ENCODE data around the gene ZBTB8A.
"Not testable (repeated sequence)": the region's sequence is repeated elsewhere in the genome, so short reads cannot be mapped to it uniquely, and the experiment has no call there.

The ZBTB8A gene

DNA sequence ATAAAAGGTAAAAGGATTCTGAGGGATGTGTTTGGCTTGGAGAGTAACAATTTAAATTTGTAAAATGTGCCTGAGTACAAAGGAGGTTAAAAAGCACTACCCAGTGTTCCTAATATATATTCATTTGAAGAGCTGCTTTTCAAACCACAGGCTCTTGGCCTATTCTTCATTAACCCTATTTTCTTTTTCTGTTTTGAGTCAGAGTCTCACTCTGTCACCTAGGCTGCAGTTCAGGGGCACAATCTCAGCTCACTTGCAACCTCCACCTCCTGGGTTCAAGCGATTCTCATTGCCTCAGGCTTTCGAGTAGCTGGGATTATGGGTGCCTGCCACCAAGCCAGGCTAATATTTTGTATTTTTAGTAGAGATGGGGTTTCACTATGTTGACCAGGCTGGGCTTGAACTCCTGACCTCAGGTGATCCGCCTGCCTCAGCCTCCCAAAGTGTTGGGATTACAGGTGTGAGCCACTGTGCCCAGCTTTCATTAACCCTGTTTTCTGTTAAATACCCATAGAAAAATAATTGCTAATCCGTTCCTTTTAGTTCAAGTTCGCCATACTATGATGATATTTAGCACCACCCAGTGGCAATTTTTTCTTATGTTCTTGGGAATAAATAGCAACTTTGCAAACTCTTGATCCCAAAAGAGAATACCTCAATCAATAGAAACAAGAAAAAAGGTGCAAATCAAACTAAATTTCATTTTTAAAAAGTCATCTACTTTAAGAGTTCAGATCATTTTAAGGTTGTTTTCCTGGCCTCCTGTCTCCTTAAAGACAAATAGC lies 80.7 kb downstream of the ZBTB8A start:
- DNase-seq (ENCODE audit: low read depth in 2 of 2): no peak

DNA sequence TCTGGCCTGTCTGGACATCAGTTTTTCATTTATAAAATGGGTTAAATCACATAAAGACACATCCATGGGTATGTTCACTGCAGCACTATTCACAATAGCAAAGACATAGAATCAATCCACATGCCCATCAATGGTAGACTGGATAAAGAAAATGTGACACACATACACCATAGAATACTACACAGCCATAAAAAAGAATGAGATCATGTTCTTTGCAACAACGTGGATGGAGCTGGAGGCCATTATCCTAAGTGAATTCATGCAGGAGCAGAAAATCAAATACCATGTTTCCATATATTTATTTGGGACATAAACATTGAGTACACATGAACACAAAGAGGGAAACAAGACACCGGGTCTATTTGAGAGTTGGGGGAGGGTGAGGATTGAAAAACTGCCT lies 83.0 kb downstream of the ZBTB8A start:
- no peak for DNase-seq (ENCODE audit: low read depth in 2 of 2)

- no peak for DNase-seq (ENCODE audit: low read depth in 2 of 2)
Measured at GRCh38 chr1:32622806-32623681, 83.8 kb downstream of the ZBTB8A start.

DNA sequence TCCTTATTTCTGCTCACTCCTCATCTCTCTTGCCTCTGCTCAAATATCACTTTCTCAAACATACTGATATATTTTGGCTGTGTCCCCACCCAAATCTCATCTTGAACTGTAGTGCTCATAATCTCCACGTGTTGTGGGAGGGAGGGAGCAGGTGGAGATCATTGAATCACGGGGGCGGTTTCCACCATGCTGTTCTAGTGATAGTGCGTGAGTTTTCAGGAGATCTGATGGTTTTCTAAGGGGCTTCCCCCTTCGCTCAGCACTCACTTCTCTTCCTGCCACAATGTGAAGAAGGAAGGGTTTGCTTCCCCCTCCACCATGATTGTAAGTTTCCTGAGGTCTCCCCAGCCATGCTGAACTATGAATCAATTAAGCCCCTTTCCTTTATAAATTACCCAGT lies 84.5 kb downstream of the ZBTB8A start:
- no peak for DNase-seq (ENCODE audit: low read depth in 2 of 2)

- DNase-seq (ENCODE audit: low read depth in 2 of 2): no peak
Measured at GRCh38 chr1:32626176-32626575, 86.9 kb downstream of the ZBTB8A start.

DNA sequence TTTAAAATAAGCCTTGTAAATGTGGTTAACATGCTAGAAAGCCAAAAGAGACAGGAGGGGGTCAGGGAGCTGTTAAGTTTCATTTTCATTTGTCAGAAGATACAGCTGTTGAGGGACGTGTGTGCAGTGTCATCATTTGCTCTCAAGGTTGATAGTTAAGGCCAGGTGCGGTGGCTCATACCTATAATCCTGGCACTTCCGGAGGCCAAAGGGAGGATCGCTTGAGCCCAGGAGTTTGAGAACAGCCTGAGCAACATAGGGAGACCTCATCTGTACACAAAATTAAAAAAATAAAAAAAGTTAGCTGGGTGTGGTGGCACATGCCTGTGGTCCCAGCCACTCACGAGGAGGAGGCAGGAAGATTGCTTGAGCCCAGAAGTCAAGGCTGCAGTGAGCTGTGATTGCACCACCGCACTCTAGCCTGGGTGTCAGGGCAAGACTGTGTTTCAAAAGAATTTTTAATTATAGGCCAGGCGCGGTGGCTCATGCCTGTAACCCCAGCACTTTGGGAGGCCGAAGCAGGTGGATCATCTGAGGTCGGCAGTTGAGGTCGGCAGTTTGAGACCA lies 88.5 kb downstream of the ZBTB8A start:
- DNase-seq (ENCODE audit: low read depth in 2 of 2): no peak

DNA sequence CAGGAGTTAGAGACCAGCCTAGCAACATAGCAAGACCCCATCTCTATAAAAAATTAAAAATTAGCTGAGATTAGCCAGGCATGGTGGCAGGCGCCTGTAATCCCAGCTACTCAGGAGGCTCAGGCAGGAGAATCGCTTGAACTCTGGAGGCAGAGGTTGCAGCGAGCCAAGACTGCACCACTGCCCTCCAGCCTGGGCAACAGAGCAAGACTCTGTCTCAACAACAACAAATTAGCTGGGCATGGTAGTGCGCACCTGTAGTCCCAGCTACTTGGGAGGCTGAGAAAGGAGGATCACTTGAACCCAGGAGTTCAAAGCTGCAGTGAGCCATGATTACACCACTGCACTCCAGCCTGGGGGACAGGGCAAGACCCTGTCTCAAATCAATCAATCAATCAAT lies 90.9 kb downstream of the ZBTB8A start:
- not testable (repeated sequence) for DNase-seq (ENCODE audit: low read depth in 2 of 2)

- DNase-seq (ENCODE audit: low read depth in 2 of 2): no peak
Measured at GRCh38 chr1:32632829-32633228, 93.6 kb downstream of the ZBTB8A start.

DNA sequence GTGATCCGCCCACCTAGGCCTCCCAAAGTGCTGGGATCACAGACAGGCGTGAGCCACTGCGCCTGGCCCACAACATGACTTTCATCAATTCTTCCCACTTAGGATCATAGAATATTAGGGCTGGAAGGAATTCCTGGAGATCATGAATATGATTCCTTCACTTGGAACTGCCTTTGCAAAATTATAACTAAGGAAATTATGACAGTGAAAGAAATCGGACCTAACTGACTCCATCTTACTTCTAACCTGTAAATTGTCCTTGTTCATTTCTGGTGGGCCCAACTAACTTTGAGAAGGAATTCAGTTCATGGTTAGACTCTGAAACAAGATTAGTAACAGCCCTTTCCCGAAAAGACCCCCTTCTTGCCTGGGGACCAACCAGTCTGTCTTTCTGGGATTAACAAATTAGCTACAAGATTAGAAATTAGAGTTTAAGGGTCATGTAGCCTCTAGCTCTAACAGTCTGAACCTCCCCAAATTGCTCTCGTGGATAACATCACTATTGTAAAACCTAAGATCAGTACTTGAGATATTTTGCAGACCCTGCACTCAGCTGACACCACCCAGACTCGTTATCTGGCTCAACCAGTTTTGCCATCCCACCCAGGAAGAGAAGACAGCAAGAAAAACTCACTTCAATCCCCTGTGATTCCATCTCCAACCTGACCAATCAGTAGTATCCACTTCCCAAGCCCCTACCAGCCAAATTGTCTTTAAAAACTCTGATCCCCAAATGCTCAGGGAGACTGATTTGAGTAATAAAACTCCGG lies 96.5 kb downstream of the ZBTB8A start:
- DNase-seq (ENCODE audit: low read depth in 2 of 2): no peak

- DNase-seq (ENCODE audit: low read depth in 2 of 2): no peak
Measured at GRCh38 chr1:32636914-32637645, 97.9 kb downstream of the ZBTB8A start.

DNA sequence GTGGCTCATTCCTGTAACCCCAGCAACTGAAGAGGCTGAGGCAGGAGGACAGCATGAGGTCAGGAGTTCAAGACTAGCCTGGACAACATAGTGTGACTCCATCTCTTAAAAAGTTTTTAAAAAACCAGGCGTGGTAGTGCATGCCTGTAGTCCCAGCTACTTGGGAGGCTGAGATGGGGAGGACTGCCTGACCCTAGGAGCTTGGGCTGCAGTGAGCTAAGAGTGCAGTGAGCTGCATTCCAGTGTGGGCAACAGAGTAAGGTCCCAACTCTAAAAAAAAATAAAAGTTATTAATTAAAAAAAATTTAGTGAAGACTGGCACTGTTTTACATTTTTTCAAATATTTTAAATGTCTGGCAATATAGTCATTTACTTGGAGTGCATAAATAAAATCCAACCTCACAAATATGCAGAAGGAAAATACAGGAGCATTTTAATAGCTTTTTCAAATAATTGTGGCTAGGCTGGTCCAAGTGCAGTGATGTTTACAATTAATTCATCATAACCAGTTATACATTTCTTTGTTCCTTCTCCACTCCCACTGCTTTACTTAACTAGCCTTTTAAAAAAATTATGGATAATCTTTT lies 100.4 kb downstream of the ZBTB8A start:
- no peak for DNase-seq (ENCODE audit: low read depth in 2 of 2)

DNA sequence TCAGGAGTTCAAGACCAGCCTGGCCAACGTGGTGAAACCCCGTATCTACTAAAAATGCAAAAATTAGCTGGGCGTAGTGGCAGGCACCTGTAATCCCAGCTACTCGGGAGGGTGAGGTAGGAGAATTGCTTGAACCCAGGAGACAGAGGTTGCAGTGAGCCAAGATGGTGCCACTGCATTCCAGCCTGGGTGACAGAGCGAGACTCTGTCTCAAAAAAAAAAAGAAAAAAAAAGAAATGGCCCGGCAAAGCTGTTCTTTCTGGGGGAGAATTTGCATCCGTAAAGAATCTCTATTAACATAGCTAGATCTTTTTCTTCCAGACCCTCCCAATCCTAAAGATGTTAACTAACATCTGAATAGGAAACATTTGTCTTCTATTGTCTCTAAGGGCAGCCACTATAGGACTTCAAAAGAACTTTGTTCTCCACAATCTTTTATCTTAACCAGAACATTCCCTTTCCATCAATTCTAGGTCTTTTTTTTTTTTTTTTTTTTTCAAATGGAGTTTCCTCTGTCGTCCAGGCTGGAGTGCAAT lies 103.1 kb downstream of the ZBTB8A start:
- not testable (repeated sequence) for DNase-seq (ENCODE audit: low read depth in 2 of 2)

- no peak for DNase-seq (ENCODE audit: low read depth in 2 of 2)
Measured at GRCh38 chr1:32644426-32644825, 105.2 kb downstream of the ZBTB8A start.

DNA sequence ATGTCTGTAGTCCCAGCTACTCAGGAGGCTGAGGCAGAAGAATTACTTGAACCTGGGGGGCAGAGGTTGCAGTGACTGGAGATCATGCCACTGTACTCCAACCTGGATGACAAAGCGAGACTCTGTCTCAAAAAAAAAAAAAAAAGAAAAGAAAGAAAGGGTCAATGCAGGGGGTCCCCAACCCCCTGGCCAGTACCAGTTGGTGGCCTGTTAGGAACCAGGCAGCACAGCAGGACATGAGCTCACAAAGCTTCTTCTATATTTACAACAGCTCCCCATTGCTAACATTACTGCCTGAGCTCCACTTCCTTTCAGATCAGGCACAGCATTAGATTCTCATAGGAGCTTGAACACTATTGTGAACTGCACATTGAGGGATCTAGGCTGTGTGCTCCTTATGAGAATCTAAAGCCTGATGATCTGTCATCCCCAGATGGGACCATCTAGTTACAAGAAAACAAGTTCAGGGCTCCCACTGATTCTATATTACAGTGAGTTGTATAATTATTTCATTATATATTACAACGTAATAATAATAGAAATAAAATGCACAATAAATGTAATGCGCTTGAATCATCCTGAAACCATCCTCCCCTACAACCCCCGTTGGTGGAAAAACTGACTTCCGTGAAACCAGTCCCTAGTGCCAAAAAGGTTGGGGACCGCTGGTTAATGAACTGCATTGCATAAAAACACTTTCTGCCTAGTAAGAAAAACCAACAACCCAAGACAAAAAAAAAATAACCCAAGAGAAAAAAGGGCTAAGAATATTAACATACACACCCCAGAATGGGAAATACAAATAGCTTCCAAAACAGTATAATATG lies 108.3 kb downstream of the ZBTB8A start:
- no peak for DNase-seq (ENCODE audit: low read depth in 2 of 2)

DNA sequence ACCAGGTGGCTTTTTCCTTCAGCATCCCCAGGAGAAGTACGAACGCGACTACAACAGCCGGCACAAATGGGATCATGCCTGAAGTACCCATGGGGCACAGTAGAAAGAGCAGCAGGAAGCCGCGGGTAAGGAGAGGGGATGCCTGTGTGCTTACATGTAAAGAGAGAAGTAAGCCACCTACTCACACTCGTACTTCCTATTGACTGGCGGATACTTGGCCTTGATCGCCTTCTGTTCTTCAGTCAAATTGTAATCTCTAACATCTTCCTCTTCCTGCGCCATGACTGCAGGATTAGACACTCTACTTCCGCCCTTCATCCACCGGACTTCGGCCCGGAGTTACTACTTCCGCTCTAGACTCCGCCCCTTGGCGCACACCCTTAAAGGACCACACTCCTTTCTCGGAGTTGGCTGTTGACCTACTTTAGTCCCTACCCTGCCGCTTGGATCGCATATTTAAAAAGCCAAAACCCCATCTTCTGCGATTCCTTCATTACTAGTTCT lies 111.1 kb downstream of the ZBTB8A start, which contains the start of gene ZBTB8OS:
ZBTB8OS (minus strand) TSS at position 303 of the 504 bp plus-strand sequence; CDS start at position 282, 21 bp downstream.
- DNase-seq (ENCODE audit: low read depth in 2 of 2): peak; percentile 63 to 76

- DNase-seq (ENCODE audit: low read depth in 2 of 2): peak; percentile 97 to 99
Measured at GRCh38 chr1:32650752-32651460, 111.7 kb downstream of the ZBTB8A start, which contains the start of gene RBBP4. Gene RBBP4, plus strand, starts transcription at chr1:32651208. Its CDS starts 99 bp downstream, at chr1:32651307.

DNA sequence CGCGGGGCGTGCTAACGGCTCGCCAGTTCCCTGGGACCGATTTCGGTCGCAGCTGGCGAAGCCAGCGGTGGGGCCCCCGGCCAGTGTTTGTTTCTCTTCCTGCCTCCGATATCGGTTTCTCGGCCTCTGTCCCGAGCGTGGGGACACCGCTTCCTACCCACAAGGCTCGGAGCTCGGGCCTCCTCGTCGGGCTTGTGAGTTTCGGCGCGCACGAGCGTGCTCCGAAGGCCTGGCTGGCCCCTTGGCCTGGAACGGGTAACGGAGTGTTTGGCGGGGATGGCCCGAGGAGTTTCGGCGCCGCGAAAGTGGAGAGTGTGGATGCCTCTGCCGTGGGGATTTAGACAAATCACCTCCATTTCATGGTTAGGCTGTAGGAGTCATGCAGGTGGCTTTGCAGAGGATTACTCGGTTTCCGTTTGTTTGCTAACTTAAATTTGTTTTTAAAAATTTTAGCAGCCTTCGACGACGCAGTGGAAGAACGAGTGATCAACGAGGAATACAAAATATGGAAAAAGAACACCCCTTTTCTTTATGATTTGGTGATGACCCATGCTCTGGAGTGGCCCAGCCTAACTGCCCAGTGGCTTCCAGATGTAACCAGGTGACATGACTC lies 112.3 kb downstream of the ZBTB8A start:
- DNase-seq (ENCODE audit: low read depth in 2 of 2): no peak

All from stimulated activated CD8-positive, alpha-beta memory T cell treated with anti-CD3 and anti-CD28 coated beads, Interleukin-2, amount 100 ng/mL, for 1 hour (primary cell).